GM19455 (cell line): ENCODE measurements around the gene GTF2H3.

Experiments used
- ATAC-seq: cut with Tn5 transposase; IDR thresholded peaks from one replicate; pipeline ENCODE4 v1.9.1; 2021; ENCODE audit not compliant: unreplicated experiment

GTF2H3 gene

GRCh38 chr12:123645380-123645779 is 11.8 kb downstream of the GTF2H3 start:
- no peak for ATAC-seq

GRCh38 chr12:123645878-123646277 is 12.2 kb downstream of the GTF2H3 start:
- ATAC-seq: no peak

GRCh38 chr12:123648401-123648800 is 14.8 kb downstream of the GTF2H3 start:
- no peak for ATAC-seq

- ATAC-seq: no peak
Observed at GRCh38 chr12:123654129-123654701, 20.6 kb downstream of the GTF2H3 start.

- ATAC-seq: no peak
Observed at GRCh38 chr12:123655420-123655819, 21.8 kb downstream of the GTF2H3 start.

GRCh38 chr12:123656392-123656791 is 22.8 kb downstream of the GTF2H3 start:
- ATAC-seq: no peak

- no peak for ATAC-seq
Observed at GRCh38 chr12:123657211-123657610, 23.6 kb downstream of the GTF2H3 start.

- no peak for ATAC-seq
Observed at GRCh38 chr12:123659996-123660727, 26.5 kb downstream of the GTF2H3 start.

- ATAC-seq: no peak
Observed at GRCh38 chr12:123667771-123668170, 34.1 kb downstream of the GTF2H3 start.

- ATAC-seq: peak; percentile 99
Observed at GRCh38 chr12:123670882-123671728, 37.5 kb downstream of the GTF2H3 start, which contains the start of gene TCTN2. Gene TCTN2, plus strand, starts transcription at chr12:123671113. Its CDS starts 128 bp downstream, at chr12:123671241.

GRCh38 chr12:123671876-123672275 is 38.2 kb downstream of the GTF2H3 start:
- ATAC-seq: no peak

GRCh38 chr12:123675436-123675835 is 41.8 kb downstream of the GTF2H3 start:
- no peak for ATAC-seq

- ATAC-seq: no peak
Observed at GRCh38 chr12:123676616-123677320, 43.1 kb downstream of the GTF2H3 start.

GRCh38 chr12:123678981-123679380 is 45.4 kb downstream of the GTF2H3 start:
- ATAC-seq: no peak

GRCh38 chr12:123681605-123682004 is 48.0 kb downstream of the GTF2H3 start:
- ATAC-seq: no peak

- ATAC-seq: no peak
Observed at GRCh38 chr12:123683964-123684363, 50.3 kb downstream of the GTF2H3 start.

- no peak for ATAC-seq
Observed at GRCh38 chr12:123686636-123687190, 53.1 kb downstream of the GTF2H3 start.

GRCh38 chr12:123690191-123690840 is 56.7 kb downstream of the GTF2H3 start:
- no peak for ATAC-seq

- ATAC-seq: no peak
Observed at GRCh38 chr12:123696207-123696606, 62.6 kb downstream of the GTF2H3 start.

GRCh38 chr12:123696646-123697045 is 63.0 kb downstream of the GTF2H3 start:
- ATAC-seq: no peak
